Lower lobe of right lung (tissue), 2 donors: ENCODE data around the gene SLC22A14. TPM values are rescaled to one million over a fixed set of nuclear protein-coding genes. Genes with fewer than 3 reads are reported as not detected.

Experiments
- ATAC-seq, 2 donors: fragments of 200-7000 bp; cut with Tn5 transposase; one replicate each; pipeline ENCODE4 v1.9.1; 2020 to 2022; ENCODE audit warnings: mild to moderate bottlenecking in 2 of 2, moderate library complexity in 2 of 2
- DNase-seq: peaks from one replicate; pipeline ENCODE4 v3.0.0-alpha.2; 2020
- H3K27ac ChIP-seq: fragments of 200-600 bp; one replicate; pipeline ENCODE4 v1.8.0; 2022
- H3K27me3 ChIP-seq: fragments of 200-600 bp; one replicate; pipeline ENCODE4 v1.8.0; 2022; ENCODE audit warnings: low read depth
- H3K36me3 ChIP-seq: fragments of 200-600 bp; one replicate; pipeline ENCODE4 v1.8.0; 2022; ENCODE audit warnings: mild to moderate bottlenecking
- H3K4me1 ChIP-seq: fragments of 200-600 bp; one replicate; pipeline ENCODE4 v1.8.0; 2022
- H3K4me3 ChIP-seq: fragments of 200-600 bp; one replicate; pipeline ENCODE4 v1.8.0; 2022; ENCODE audit warnings: mild to moderate bottlenecking
- H3K9me3 ChIP-seq: fragments of 200-600 bp; one replicate; pipeline ENCODE4 v1.8.0; 2022
- intact Hi-C: fragments of 100-400 bp; cut with DNase I; formaldehyde crosslinking; loops from one replicate; pipeline ENCODE4 v1.11.0; 2022
- total RNA-seq: library from RNA; stranded (reverse); fragmentation: NEBNext Ultra II Directional; extraction: Animal tissue kit (Norgen Biotek cat#: 25700); gene quantifications from one replicate; pipeline ENCODE4 v1.2.1, GENCODE V29; 2021
- TF ChIP-seq, protein P1 (sequence below): fragments of 200-600 bp; IDR thresholded peaks from one replicate; pipeline ENCODE4 v1.8.0; 2022; ENCODE audit warnings: antibody characterized with exemption, mild to moderate bottlenecking
- donor health status: DM: no; HTN: yes; CAD: no; lungs with severe emphysema.

Gene SLC22A14
- total RNA-seq, 1 donor from 2014 or later = not detected

DNA sequence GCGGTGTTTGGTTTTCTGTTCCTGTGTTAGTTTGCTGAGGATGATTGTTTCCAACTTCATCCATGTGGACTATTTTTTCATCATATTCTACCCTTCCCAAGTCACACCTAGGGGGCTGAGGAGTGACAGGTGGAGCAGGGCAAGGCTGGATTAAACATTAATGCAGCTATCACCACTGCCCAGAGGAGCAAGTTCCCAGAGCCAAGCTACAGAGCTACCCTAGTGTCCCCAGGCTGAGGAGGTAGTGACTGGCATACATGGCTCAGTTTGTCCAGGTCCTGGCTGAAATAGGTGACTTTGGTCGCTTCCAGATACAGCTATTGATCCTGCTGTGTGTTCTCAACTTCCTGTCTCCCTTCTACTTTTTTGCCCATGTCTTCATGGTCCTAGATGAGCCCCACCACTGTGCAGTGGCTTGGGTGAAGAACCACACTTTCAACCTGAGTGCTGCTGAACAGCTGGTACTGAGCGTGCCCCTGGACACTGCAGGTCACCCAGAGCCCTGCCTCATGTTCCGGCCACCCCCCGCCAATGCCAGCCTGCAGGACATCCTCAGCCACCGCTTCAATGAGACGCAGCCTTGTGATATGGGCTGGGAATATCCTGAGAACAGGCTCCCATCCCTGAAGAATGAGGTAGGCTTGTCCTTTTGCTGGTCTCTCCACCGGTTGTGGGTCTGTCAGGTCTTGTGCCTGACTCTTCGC, 16.3 kb upstream of the SLC22A14 start, which contains the start of gene SLC22A13:
Gene SLC22A13, plus strand, starts transcription at position 209 of the 704 bp plus-strand sequence. Its CDS starts 49 bp downstream, at position 258.
- Histone ChIP-seq H3K27me3 (no peaks in the 10 kb centered on the region), H3K27ac (no peak within 1 kb of the TSS), H3K4me1 (no peaks in the 10 kb centered on the region), H3K9me3 (no peaks in the 10 kb centered on the region), H3K4me3 (no peak within 1 kb of the TSS), H3K36me3 (no peaks in the 10 kb centered on the region)
- DNase-seq (no peak), ATAC-seq (no peak)
- intact Hi-C loops = no loop called here
- TF ChIP-seq, protein P1, sequence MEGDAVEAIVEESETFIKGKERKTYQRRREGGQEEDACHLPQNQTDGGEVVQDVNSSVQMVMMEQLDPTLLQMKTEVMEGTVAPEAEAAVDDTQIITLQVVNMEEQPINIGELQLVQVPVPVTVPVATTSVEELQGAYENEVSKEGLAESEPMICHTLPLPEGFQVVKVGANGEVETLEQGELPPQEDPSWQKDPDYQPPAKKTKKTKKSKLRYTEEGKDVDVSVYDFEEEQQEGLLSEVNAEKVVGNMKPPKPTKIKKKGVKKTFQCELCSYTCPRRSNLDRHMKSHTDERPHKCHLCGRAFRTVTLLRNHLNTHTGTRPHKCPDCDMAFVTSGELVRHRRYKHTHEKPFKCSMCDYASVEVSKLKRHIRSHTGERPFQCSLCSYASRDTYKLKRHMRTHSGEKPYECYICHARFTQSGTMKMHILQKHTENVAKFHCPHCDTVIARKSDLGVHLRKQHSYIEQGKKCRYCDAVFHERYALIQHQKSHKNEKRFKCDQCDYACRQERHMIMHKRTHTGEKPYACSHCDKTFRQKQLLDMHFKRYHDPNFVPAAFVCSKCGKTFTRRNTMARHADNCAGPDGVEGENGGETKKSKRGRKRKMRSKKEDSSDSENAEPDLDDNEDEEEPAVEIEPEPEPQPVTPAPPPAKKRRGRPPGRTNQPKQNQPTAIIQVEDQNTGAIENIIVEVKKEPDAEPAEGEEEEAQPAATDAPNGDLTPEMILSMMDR = no peak

DNA sequence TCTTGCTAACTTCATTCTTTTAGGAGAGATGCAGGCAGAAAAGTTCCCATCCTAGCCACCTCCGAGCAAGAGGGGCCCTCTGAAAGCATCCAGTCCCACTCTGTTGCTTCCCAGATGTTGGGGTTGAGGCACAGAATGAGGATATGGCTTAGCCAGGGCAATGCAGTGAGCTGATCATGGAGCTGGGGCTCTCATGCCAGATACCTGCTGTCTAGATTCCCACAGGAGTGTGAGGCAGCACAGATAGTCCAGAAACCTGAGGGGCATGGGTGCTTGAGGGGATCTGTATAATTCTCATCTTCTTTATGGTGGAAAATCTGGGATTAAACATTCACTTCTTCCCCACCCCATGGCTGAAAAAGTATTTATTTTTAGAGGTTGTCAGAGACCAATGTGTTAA, 15.3 kb upstream of the SLC22A14 start:
- Histone ChIP-seq H3K4me1 (no peaks in the 10 kb centered on the region), H3K36me3 (no peaks in the 10 kb centered on the region), H3K4me3 (no peak overlapping the region), H3K27ac (no peak overlapping the region), H3K9me3 (no peaks in the 10 kb centered on the region), H3K27me3 (no peaks in the 10 kb centered on the region)
- no peak for DNase-seq
- intact Hi-C loops = no loop called here
- ATAC-seq = no peak
- TF ChIP-seq, protein P1 = no peak

DNA sequence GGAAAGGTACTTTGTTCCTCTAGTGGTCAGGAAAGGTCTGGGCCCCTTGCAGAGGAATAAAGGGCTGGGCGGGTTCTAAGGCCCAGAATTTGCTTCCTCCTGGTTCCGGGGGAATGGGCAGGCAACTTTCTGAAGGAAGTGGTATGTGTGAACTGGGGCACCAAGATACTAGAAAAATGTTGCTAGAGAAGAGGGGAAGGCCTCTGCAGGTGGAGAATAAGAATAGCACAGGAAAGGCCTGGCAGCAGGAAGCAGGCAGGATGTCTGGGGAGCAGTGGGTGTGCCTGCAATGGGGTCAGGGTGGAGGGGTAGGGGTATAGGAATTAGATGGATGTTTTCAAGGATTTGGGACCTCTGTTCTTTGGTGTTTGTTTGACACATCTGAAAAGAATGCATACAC, 14.4 kb upstream of the SLC22A14 start:
- DNase-seq = no peak
- Histone ChIP-seq H3K4me3 (no peak overlapping the region), H3K27ac (no peak overlapping the region), H3K27me3 (no peaks in the 10 kb centered on the region), H3K4me1 (no peaks in the 10 kb centered on the region), H3K36me3 (no peaks in the 10 kb centered on the region), H3K9me3 (no peaks in the 10 kb centered on the region)
- TF ChIP-seq, protein P1 = no peak
- no peak for ATAC-seq
- intact Hi-C loops = no loop called here

DNA sequence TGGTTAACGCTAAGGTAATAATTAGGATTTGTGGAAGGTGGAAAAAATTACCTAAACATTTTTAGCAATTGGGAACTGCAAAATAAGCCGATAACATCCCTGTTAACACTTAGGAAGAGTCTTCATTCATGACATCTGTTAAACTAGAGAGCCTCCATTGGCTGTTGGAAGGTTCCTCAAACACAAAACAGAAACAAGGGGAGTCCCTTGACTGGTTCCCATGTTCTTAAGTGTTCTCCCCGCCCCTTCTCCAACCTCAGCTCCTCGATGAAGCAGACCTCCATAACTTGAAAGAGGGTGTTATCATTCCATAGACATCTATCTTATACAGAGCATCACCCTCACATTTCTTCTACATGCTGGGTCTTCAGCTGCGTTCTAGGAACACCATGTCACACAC, 14.0 kb upstream of the SLC22A14 start:
- H3K27me3 ChIP-seq = no peaks in the 10 kb centered on the region
- TF ChIP-seq, protein P1 = no peak
- H3K27ac ChIP-seq = no peak overlapping the region
- no peaks in the 10 kb centered on the region for H3K9me3 ChIP-seq
- ATAC-seq = peak in 1 of 2 donors; percentile 35
- DNase-seq = no peak
- no peak overlapping the region for H3K4me3 ChIP-seq
- H3K36me3 ChIP-seq = no peaks in the 10 kb centered on the region
- intact Hi-C loops = no loop called here
- H3K4me1 ChIP-seq = no peaks in the 10 kb centered on the region

DNA sequence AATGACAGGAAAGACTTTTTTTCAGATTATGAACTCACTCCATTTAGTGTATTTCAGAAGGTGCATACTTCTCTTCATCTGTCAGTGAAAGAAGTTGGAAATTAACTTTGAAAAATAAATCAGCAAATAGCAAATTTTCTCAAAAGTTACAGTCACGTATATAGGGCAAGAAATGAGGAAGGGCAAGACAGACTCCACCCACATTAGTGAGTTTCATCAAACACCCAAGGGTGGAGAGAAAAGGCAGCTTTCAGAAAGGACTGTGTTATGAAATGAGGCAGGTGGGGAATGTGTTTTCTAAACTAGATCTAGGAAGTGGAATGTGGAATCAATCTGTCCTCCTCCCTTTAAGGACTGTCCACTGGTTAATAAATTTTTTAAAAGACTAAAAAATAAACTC, 13.6 kb upstream of the SLC22A14 start:
- TF ChIP-seq, protein P1 = no peak
- intact Hi-C loops = no loop called here
- no peaks in the 10 kb centered on the region for H3K9me3 ChIP-seq
- no peak overlapping the region for H3K4me3 ChIP-seq
- H3K27me3 ChIP-seq = no peaks in the 10 kb centered on the region
- H3K36me3 ChIP-seq = no peaks in the 10 kb centered on the region
- DNase-seq (no peak), ATAC-seq (no peak)
- no peak overlapping the region for H3K27ac ChIP-seq
- no peaks in the 10 kb centered on the region for H3K4me1 ChIP-seq
